Measurements from ENCODE around the gene EIF4EBP2. TPM values are rescaled to one million over a fixed set of nuclear protein-coding genes. Genes with fewer than 3 reads are reported as not detected.

EIF4EBP2 gene
- total and polyA plus RNA-seq, 4 donors: 25.7 to 70.0 (median 33.0) TPM

GRCh38 chr10:70458329-70459060, 54.5 kb downstream of the EIF4EBP2 start:
- 8% methylated on average over 62 of the region's 62 CpGs for WGBS
- no peak for TF ChIP-seq NR2F2 (IDR thresholded peaks at IDR 0.05)
- peak overlapping the region in 1 of 3 donors; percentile 38 for H3K4me3 ChIP-seq (ENCODE audit: low read depth in 1 of 3, low read length in 3 of 3)
- no peak overlapping the region for H3K27ac ChIP-seq (ENCODE audit: low read depth in 1 of 2, low read length in 2 of 2)
- no peak overlapping the region for H3K9ac ChIP-seq (ENCODE audit: low read depth in 1 of 2, low read length in 2 of 2)
- peaks cover 5 to 8% (median 7%) of the 10 kb centered on the region in 4 donors for H3K4me1 ChIP-seq (ENCODE audit: control insufficient read depth in 4 of 4, insufficient read depth in 4 of 4, low read length in 3 of 4)
- no peaks in the 10 kb centered on the region for H3K9me3 ChIP-seq (ENCODE audit: control insufficient read depth in 4 of 4, low read length in 3 of 4)
- H3K36me3 ChIP-seq (ENCODE audit: control insufficient read depth in 4 of 4, insufficient read depth in 3 of 4, low read depth in 1 of 4, low read length in 3 of 4): no peaks in the 10 kb centered on the region
- peaks cover 0 to 5% (median under 1%) of the 10 kb centered on the region in 4 donors for H3K27me3 ChIP-seq (ENCODE audit: control insufficient read depth in 4 of 4, insufficient read depth in 4 of 4, low read length in 3 of 4)
- no peak for DNase-seq (ENCODE audit: low spot score)

GRCh38 chr10:70459061-70459773, 55.3 kb downstream of the EIF4EBP2 start:
- H3K4me1 ChIP-seq (ENCODE audit: control insufficient read depth in 4 of 4, insufficient read depth in 4 of 4, low read length in 3 of 4): peaks cover 5 to 8% (median 7%) of the 10 kb centered on the region in 4 donors

More at GRCh38 chr10:70459061-70459773, 55.3 kb downstream of the EIF4EBP2 start:
- WGBS: 39% methylated on average over 19 of the region's 19 CpGs
- TF ChIP-seq FOXA1 (IDR thresholded peaks at IDR 0.05) (no peak), HNF4A (conservative IDR thresholded peaks at IDR 0.05) (no peak), HNF4G (IDR thresholded peaks at IDR 0.05) (no peak), SP1 (IDR thresholded peaks at IDR 0.05) (no peak), EGR1 (IDR thresholded peaks at IDR 0.05; ENCODE audit: low read depth in 2 of 2) (no peak), GABPA (IDR thresholded peaks at IDR 0.05 in 1 of 2, conservative IDR thresholded peaks at IDR 0.05 in 1 of 2) (no peak), ATF3 (IDR thresholded peaks at IDR 0.05) (no peak), ZBTB33 (IDR thresholded peaks at IDR 0.05) (no peak), CTCF (IDR thresholded peaks at IDR 0.05; ENCODE audit: low read depth, low read length, missing input control) (no peak), TAF1 (conservative IDR thresholded peaks at IDR 0.05) (no peak)
- Histone ChIP-seq H3K9ac (ENCODE audit: low read depth in 1 of 2, low read length in 2 of 2) (no peak overlapping the region), H3K9me3 (ENCODE audit: control insufficient read depth in 4 of 4, low read length in 3 of 4) (no peaks in the 10 kb centered on the region), H3K27me3 (ENCODE audit: control insufficient read depth in 4 of 4, insufficient read depth in 4 of 4, low read length in 3 of 4) (peaks cover 0 to 5% (median under 1%) of the 10 kb centered on the region in 4 donors), H3K36me3 (ENCODE audit: control insufficient read depth in 4 of 4, insufficient read depth in 3 of 4, low read depth in 1 of 4, low read length in 3 of 4) (no peaks in the 10 kb centered on the region), H3K27ac (ENCODE audit: low read depth in 1 of 2, low read length in 2 of 2) (no peak overlapping the region), H3K4me3 (ENCODE audit: low read depth in 1 of 3, low read length in 3 of 3) (no peak overlapping the region)
- DNase-seq (ENCODE audit: low spot score): no peak
